Stimulated activated CD4-positive, alpha-beta T cell treated with anti-CD3 and anti-CD28 coated beads, Interleukin-1b, Interleukin-23, amount 100 ng/mL, for 48 hours (primary cell): ENCODE data around the gene ADH6.
"Not testable (repeated sequence)": the region's sequence is repeated elsewhere in the genome, so short reads cannot be mapped to it uniquely, and the experiment has no call there.

ENCODE experiments used
- DNase-seq: peaks from one replicate; pipeline ENCODE4 v3.0.0-alpha.2; 2020

Gene ADH6

DNA sequence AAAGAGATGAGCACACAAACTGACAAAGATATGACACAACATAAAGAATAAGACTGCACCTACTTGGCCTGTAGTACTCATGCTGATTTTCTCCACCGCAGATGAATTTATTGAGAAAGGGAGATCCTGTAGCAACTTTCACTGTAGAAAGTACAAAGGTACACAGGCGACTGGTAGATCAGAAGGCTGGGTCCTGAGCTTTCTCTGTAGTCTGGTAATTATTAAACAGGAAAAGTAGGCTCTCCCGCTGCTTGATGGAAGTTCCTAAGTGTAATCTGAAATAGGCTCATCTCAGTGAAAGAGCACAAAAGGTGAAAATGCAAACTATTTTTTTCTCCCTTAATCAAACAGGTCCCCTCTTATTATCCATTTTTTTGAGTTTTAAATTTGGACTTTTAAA, at the start of gene ADH6:
Gene ADH6 (minus strand): TSS at position 175 of the 400 bp plus-strand sequence. CDS start 94 bp downstream, at position 81.
- DNase-seq, result no peak

DNA sequence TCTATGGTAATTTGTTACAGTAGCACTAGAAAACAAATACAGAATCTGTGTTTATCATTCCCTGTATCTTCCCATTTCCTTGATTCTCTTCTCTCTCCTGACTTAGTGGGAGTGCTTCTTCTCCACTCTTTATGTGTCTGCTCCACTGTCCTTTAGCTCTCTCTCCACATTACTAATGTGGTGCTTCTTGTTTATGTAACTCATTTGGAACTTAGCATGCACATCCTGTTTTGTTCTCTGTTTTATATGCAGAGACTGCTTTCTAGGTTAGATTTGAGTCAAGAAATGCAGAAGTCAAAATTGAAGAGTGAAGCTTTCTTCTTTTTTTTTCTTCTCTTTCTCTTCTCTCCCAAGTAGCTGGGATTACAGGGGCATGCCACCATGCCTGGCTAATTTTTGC, 45.9 kb upstream of the ADH6 start:
- DNase-seq, result no peak

DNA sequence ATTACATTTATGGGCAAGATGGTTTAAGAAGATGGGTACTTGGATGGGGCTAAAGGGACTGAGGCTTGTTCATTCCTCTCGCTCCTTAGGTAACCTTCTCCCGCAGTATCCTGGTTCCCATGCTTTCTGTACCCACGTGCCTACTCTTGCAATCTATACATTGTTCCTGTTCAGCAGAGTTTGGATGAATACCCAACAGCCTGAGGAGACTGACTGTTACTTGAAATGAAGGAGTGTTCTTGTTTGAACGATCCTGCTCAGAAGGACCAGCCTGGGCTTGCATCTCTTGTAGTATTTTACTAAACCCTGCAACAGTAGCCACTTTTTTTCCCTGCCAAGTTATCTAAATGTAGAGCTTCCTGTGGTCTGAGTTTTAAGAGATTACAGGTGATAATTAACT, 33.7 kb upstream of the ADH6 start:
- DNase-seq, result no peak

DNA sequence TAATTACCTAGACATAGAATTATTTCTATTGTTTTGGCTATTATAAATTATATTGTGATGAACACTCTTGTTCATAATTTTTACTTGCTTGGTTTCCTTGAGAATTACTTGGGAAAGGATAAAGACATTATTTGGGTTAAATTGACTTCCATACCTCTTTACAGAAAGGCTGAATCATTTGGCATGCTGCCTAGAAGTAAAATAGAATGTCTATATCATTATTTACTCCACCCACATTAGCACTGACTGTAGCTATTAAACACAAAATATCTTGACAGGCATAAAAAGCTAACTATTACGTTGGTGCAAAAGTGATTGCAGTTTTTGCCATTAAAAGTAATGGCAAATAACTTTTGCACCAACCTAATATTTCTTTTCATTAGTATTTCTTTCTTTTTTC, 29.7 kb upstream of the ADH6 start:
- no peak for DNase-seq

DNA sequence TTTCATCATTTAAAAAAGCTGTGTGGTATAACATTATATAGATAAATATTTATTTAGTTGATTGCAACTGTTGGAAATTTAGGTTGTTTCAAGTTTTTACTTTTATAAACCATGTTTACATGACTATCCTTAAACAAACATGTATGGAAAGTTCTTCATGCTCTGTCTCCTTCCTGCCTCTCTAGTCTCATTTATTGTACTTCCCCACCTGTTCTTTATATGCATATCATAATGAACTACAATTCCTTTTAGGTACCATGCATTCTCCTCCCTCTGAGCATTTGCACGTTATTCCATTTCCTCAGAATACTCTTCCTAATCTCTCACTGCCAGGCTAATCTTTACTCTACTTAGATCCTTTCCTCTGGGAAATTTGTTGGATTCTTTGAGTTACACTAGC, 16.9 kb upstream of the ADH6 start:
- DNase-seq, result no peak

DNA sequence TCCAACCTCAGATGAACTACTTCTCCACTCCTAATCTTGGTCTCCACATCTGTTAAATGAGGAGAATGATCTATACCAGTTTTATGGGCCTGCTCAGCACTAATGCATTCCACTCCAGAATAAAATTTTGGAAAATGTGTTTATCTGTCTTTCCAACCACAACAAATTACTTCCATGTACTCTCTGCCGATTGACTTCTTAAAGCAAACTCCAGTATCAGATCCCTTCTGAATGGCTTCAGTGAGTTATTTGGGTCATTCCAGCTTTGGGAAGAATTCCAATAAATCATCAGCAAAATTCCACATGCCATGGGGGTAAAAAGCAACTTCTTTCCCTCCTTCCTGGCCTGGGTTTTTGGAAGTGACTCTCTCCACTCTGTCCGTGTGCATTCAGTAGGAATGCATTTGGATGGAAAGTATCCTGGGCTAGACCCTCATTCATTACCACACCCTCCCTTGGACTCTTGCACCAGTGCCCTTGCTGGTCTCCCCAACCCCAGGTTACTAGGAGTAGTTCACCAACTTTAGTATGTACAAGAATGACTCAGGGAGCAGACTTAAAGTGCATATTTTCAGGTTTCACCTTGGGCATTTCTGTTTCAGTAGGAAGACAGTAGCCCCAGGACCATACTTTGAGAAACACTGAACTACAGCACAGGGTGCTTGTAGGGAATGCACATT, 15.4 kb upstream of the ADH6 start:
- DNase-seq, result no peak

DNA sequence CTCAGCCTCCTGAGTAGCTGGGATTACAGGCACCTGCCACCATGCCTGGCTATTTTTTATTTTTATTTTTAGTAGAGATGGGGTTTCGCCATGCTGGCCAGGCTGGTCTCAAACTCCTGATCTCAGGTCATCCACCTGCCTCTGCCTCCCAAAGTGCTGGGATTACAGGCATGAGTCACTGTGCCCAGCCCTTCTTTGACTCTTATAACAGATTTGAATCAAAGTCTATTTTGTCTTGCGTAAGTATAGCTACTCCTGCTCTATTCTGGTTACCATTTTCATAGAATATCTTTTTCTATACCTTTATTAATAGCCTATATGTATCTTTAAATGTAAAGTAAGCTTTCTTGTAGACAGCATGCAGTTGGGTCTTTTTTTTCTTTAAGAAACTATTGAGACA, 14.4 kb upstream of the ADH6 start:
- DNase-seq, result not testable (repeated sequence)

DNA sequence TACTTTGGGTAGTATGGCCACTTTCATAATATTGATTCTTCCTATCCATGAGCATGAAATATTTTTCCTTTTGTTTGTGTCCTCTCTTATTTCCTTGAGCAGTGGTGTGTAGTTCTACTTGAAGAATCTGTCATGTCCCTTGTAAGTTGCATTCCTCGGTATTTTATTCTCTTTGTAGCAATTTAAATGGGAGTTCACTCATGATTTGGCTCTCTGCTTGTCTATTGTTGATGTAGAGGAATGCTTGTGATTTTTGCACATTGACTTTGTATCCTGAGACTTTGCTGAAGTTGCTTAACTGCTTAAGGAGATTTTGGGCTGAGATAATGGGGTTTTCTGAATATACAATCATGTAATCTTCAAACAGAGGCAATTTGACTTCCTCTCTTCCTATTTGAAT, 9.7 kb upstream of the ADH6 start:
- not testable (repeated sequence) for DNase-seq

DNA sequence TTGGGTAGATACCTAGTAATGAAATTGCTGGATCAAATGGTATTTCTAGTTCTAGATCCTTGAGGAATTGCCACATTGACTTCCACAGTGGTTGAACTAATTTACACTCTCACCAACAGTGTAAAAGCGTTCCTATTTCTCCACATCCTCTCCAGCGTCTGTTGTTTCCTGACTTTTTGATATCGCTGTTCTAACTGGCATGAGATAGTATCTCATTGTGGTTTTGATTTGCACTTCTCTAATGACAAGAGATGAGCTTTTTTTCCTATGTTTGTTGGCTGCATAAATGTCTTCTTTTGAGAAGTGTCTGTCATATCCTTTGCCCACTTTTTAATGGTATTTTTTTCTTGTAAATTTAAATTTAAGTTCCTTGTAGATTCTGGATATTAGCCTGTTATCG, 8.6 kb upstream of the ADH6 start:
- not testable (repeated sequence) for DNase-seq

DNA sequence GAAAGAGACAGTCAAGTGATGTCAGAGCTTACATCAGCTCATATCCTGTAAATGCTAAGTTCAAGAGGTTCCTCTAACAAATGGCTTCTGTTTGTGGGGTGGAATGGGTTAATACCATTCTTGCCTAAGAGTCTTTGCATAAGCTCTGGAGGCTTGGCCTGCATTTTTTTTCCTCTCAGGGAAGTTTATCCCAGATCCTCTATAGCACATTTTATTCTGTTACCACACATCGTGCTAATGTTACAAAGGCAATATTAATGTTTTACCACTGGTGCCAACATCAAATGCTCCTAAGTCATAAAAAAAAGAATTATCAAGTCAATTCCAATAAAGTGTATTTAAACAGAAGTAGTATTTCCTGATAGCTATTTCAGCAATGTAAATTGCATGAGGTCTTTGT, 2.9 kb upstream of the ADH6 start:
- DNase-seq, result no peak

DNA sequence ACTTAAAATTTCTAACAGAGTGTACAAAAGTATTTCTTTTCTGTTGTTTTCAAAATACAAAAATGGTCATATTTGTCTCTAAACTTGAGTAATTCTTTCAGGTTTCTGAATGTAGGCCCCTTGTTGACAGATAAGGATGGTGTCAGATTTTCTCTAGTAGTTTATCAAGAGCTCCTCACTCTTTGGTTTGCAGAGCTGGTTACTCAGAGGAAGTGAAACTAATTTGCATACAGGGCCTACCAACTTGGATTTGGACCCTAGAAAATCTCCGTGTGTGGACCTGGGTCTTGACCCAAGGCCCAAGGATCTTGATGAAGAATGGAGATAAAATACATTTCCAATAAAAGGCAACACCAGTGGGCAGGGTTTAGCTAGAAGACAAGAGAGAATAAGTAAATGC, 433 bp upstream of the ADH6 start:
- no peak for DNase-seq

DNA sequence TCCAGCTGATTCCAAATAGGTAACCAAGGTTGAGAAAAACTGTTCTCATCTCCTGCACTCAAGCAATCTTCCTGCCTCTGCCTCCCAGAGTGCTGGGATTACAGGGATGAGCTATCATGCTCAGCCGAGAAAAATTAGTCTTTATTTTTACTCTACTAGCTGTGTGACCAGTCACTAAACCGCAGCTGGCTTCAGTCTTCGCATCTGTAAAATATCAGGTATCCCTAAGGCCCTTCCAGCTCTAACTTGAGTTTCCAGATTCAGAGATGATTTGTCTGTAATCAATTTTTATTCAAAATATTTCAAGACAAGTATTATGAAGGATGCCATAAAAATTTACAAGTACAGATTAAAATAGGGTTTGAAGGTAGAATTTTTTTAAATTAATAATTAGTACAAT, 3.5 kb downstream of the ADH6 start:
- no peak for DNase-seq

DNA sequence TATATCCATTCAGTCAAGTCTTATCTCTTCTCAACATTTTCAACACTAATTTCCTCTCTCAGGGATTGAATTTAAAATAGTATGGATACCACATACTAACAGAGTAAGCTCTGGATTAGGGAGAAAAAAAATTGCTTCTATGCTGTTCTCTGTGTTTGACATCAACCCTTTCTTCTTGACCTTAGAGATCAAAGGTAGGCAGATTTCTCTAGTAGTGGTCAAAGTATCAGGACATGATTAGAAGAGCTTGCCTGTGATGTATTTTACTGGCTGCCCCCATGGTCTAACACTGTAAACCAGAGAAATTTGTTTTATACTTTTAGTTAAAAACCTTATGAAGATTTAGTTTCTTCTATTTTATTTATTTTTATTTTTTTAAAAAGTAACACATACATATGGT, 8.3 kb downstream of the ADH6 start:
- no peak for DNase-seq

DNA sequence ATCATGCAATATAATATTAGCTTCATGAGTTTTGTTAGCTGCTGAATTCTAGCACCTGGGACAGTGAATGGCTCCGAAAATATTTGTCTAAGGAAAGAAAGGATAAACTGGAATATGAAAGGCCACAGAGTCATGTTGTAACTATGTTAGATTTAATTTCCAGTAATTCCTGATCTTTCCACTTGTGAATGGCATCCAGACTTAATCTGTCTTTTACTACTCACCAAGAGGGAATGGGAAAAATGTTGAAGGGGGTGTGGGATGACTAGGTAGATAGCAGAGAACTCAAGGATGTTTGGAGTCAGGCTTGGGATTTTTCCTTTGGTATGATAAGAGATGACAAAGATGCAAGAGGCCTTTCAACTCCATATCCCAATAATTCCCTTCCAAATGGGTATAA, 9.4 kb downstream of the ADH6 start:
- DNase-seq, result no peak

DNA sequence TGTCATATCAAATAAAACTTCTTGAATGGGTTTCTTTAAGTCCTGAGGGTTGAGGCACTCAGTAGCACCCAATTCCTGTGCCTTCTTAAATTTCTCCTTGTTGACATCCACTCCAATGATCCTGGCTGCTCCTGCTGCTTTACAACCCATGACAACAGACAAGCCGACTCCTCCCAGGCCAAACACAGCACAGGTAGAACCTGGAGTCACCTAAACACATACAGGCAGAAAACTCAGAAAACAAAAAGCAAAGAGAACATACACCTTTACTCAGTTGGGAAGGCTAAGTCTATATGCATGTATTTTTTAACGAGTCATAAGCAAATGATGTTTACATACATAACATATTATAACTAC, 10.3 kb downstream of the ADH6 start:
- DNase-seq, result no peak

DNA sequence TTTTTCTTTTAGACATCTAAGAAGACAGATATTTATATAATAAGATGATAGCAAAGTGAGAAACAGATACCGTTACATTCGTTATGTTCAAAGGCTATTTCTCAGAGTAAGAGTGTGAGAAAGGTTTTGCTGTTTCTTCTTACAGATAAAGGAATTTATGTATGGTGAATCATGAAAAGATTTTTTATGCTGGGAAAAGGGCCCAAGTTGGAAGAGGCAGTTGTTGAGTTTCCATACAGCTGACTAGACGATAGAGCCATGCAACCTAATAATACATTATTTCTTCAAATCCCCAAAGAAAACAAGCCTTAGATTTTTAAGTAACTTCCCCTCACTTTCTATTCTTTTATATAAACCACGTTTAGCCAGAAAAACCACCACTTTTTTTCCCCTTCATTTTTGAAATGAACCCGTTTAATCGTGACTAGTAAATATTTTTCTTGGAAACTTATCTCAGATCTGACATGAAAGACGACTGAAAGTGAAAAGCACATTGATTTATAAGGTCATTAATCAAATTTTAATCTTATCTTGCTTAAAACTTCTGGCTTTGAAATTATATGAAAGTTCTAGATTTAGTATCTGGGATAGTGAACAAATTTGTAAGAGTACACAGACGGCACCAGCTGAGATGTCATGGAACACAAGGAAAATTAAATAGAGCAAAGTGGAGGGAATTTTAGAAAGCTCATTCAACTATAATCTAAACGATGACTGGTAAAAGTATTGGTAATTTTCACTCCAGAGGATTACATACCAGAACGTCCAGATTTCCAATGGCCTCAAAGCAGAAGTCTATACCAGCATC, 10.9 kb downstream of the ADH6 start:
- DNase-seq, result no peak

DNA sequence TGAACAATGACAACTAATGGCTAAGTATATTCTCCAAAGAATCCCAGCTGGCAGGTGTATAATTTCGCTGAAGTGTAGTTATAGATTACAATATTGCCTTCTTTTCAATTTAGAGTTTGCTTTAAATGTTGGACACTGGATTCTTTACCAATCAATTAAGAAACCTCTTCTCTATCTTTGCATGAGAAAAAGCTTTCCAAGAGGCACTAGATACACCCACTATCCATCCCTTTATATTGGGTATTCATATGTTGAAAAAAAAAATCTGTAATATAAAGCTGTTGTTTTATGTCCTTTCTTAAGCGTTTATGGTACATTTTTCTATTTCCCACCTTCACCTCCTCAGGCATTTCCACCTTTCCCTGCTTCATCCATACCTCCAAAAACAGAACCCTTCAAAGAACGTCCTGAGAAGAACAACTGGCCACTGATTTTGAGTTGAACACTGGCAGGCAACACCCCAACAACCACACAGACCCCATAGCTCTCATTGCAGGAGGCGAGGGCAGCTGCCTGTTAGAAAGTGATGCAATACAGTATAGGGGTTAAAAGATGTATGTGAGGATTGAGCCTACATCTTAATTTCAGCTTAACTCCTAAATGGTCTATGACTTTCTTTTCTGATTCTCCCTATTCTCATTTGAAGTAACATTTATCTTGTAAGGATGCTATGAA, 11.8 kb downstream of the ADH6 start:
- no peak for DNase-seq

DNA sequence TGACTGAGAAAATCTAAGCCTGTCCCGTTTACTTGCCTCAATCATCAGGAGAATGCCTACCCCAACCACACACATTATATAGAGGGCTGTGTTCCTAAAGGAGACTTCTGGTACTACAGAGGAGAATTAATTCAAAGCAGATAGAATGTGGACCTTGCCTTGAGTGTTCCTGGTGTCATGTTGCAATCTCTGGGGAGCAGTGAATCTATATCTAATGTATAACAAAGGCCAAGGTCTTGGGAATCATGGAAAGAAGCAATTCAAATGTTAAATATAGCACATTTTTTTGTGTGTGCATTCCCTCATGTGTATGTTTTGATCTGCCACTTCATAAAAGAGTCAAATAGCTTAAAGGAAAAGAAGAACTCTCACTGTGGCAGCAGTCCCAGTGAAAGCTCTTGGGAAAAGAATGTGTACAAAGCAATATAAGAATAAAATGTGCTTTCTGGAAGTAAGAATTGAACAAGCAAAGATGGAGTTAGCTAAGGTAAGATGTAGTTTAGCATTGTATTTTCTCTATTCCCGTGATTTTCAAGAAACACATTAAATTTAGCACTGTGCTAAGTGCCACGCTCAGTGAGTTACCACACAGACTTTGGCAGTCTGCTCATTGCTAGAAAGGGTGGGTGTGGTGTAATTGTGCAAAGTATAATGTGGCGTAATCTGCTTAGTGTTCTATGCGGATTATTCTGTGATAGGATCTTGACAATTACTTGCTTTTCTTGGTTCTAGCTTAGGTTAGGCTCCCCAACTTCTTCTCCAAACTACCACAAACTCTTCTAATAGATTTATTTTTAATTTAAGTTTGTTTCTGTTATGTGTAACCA, 13.7 kb downstream of the ADH6 start:
- no peak for DNase-seq

DNA sequence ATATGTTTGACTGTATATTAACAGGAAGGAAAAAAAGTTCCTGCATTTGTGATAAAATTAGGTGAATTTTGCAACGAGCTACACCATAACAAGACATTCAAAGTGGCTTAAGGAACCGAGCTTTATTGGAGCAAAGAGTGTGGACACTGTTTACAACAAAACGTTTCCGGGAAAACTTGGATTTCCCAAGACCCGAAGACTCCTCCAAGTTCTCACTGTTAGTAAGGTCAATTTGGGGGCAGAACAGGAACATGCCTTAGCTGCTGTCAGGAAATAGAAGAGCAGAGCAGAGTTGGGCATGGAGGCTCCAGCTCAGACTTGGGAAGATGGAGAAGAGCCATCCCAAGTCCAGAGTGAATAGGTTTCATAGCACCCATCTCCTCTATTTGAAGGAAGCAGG, 16.5 kb downstream of the ADH6 start:
- no peak for DNase-seq

DNA sequence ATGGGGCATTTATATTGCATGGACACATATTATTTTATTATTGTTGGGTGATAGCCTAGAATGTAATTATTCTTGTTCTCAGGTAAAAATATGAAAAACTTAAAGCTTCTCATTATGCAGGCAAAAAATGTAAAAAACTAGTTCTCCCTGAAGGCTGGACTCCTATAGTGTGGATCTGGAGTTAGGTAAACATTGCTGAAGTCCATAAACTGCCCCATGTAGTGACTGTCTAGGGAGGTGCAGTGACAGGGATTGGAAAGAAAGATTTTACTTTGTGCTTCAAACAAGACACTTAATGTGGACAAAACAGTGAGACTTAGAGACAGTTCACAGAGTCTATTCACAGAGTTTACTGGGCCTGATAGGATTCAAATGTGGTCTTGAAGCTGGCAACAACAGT, 17.0 kb downstream of the ADH6 start:
- no peak for DNase-seq

DNA sequence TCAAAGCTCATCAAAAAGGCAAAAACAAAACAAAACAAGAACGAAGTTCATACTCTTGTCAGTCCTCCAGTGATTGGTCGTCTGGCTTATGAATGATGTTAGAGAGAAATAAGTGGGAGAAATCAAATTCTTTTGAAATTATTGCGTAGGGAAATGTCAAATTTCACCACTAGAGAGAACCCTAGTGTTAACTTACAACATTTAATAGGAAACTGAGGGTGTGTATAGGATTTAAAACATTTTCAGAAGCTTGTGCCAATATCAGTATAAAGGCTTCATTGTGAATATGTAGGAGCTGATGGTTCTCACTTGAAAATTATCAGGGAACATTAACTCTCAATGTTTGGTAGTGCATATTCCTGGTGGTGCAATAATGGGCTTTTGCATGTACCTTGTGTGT, 17.4 kb downstream of the ADH6 start:
- no peak for DNase-seq

DNA sequence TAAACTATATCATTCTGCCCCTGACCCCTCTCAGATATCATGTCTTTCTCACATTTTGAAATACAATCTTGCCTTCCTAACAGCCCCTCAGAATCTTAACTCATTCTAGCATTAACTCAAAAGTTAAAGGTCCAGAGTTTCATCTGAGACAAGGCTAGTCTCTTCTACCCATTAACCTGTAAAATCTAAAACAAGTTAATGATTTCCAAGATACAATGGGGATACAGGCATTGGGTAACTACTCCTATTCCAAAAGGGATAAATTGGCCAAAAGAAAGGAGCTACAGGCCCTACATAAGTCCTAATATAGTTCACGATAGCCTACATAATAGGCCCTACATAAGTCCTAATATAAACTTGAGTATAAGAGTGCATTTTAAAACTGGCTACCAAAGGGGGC, 18.9 kb downstream of the ADH6 start:
- DNase-seq, result no peak

DNA sequence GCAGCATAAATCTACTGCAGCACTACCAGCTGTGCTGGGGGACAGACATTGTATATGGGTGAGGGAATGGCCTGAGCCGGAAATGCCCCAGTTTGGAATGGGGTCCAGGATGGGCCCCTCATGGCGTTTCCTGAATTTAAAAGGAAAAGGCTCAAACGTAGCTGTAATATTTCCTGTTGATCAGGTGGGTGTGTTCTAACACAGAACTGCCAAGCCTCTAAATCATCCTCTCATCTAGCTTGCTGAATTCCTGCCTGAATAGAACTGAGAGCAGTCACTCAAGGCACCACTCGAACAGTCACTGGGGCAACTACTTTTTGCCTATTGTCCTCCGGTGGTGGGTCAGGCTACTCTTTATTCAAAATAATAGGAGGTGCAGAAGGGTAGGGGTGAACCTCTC, 28.7 kb downstream of the ADH6 start:
- DNase-seq, result no peak
